Skeletal muscle satellite cell (primary cell): ENCODE data around the gene NANOS3.
"Not testable (repeated sequence)": the region's sequence is repeated elsewhere in the genome, so short reads cannot be mapped to it uniquely, and the experiment has no call there.

ENCODE experiments used
- H3K27me3 ChIP-seq: 2 replicates; pipeline ENCODE4 v1.7.0; 2013; ENCODE audit warnings: low read length; ENCODE audit not compliant: control insufficient read depth, insufficient read depth
- H3K36me3 ChIP-seq: 2 replicates; pipeline ENCODE4 v1.7.0; 2013; ENCODE audit warnings: mild to moderate bottlenecking, control low read depth, low read length; ENCODE audit not compliant: insufficient read depth
- H3K4me1 ChIP-seq: 2 replicates; pipeline ENCODE4 v1.7.0; 2013; ENCODE audit warnings: low read length; ENCODE audit not compliant: control insufficient read depth, insufficient read depth
- H3K4me2 ChIP-seq: 2 replicates; pipeline ENCODE4 v1.7.0; 2013; ENCODE audit warnings: mild to moderate bottlenecking, low read length
- H3K4me3 ChIP-seq: 2 replicates; pipeline ENCODE4 v1.7.0; 2013; ENCODE audit warnings: low read length
- H3K9ac ChIP-seq: 2 replicates; pipeline ENCODE4 v1.7.0; 2013; ENCODE audit warnings: mild to moderate bottlenecking, low read depth, low read length, moderate library complexity
- H3K9me3 ChIP-seq: replicated peaks from 2 replicates; pipeline ENCODE4 v1.7.0; 2013; ENCODE audit warnings: mild to moderate bottlenecking, control low read depth, low read length

NANOS3 gene

GRCh38 chr19:13847407-13848339, 29.3 kb upstream of the NANOS3 start:
- Histone ChIP-seq H3K27me3 (no peaks in the 10 kb centered on the region), H3K36me3 (no peaks in the 10 kb centered on the region), H3K9me3 (no peaks in the 10 kb centered on the region), H3K9ac (peak overlapping the region; percentile 96), H3K4me3 (peak overlapping the region; percentile 73), H3K4me1 (peaks cover 72% of the 10 kb centered on the region), H3K4me2 (peak overlapping the region; percentile 87)

- H3K4me2 ChIP-seq, result no peak overlapping the region
- no peaks in the 10 kb centered on the region for H3K9me3 ChIP-seq
- H3K36me3 ChIP-seq, result no peaks in the 10 kb centered on the region
- H3K4me3 ChIP-seq, result no peak overlapping the region
- peaks cover 73% of the 10 kb centered on the region for H3K4me1 ChIP-seq
- no peaks in the 10 kb centered on the region for H3K27me3 ChIP-seq
- peak overlapping the region; percentile 96 for H3K9ac ChIP-seq
These were observed 28.6 kb upstream of the NANOS3 start for GRCh38 chr19:13848340-13848677.

GRCh38 chr19:13848798-13849676, 27.9 kb upstream of the NANOS3 start:
- Histone ChIP-seq H3K36me3 (no peaks in the 10 kb centered on the region), H3K9me3 (no peaks in the 10 kb centered on the region), H3K9ac (peak overlapping the region; percentile 96), H3K4me1 (peaks cover 71% of the 10 kb centered on the region), H3K27me3 (no peaks in the 10 kb centered on the region), H3K4me2 (no peak overlapping the region), H3K4me3 (no peak overlapping the region)

GRCh38 chr19:13849991-13850909, 26.7 kb upstream of the NANOS3 start:
- Histone ChIP-seq H3K4me3 (peak overlapping the region; percentile 54), H3K4me1 (peaks cover 70% of the 10 kb centered on the region)

GRCh38 chr19:13850910-13851733, 25.8 kb upstream of the NANOS3 start:
- peak overlapping the region; percentile 90 for H3K9ac ChIP-seq
- H3K4me3 ChIP-seq, result peak overlapping the region; percentile 54
- no peaks in the 10 kb centered on the region for H3K9me3 ChIP-seq
- H3K4me2 ChIP-seq, result peak overlapping the region; percentile 83
- H3K36me3 ChIP-seq, result no peaks in the 10 kb centered on the region
- H3K27me3 ChIP-seq, result no peaks in the 10 kb centered on the region
- H3K4me1 ChIP-seq, result peaks cover 67% of the 10 kb centered on the region

More at GRCh38 chr19:13849991-13850909, 26.7 kb upstream of the NANOS3 start:
- peak overlapping the region; percentile 90 for H3K9ac ChIP-seq
- H3K9me3 ChIP-seq, result no peaks in the 10 kb centered on the region
- H3K36me3 ChIP-seq, result no peaks in the 10 kb centered on the region
- H3K4me2 ChIP-seq, result peak overlapping the region; percentile 83
- H3K27me3 ChIP-seq, result no peaks in the 10 kb centered on the region

- Histone ChIP-seq H3K4me2 (peak overlapping the region; percentile 83), H3K4me3 (peak overlapping the region; percentile 7), H3K4me1 (peaks cover 61% of the 10 kb centered on the region), H3K9ac (peak overlapping the region; percentile 90)
- H3K9me3 ChIP-seq, H3K36me3 ChIP-seq, H3K27me3 ChIP-seq: not testable (repeated sequence)
These were observed 25.2 kb upstream of the NANOS3 start for GRCh38 chr19:13851734-13852114.

GRCh38 chr19:13852171-13852707, 24.7 kb upstream of the NANOS3 start:
- H3K9ac ChIP-seq, result peak overlapping the region; percentile 90

GRCh38 chr19:13856497-13856896, 20.4 kb upstream of the NANOS3 start:
- Histone ChIP-seq H3K27me3 (no peaks in the 10 kb centered on the region), H3K4me3 (no peak overlapping the region), H3K9ac (no peak overlapping the region), H3K36me3 (no peaks in the 10 kb centered on the region), H3K4me1 (peaks cover 28% of the 10 kb centered on the region), H3K4me2 (no peak overlapping the region), H3K9me3 (no peaks in the 10 kb centered on the region)

More at GRCh38 chr19:13852171-13852707, 24.7 kb upstream of the NANOS3 start:
- H3K9me3 ChIP-seq, H3K4me2 ChIP-seq, H3K36me3 ChIP-seq, H3K27me3 ChIP-seq, H3K4me3 ChIP-seq: not testable (repeated sequence)
- peaks cover 56% of the 10 kb centered on the region for H3K4me1 ChIP-seq

GRCh38 chr19:13859361-13859880, 17.5 kb upstream of the NANOS3 start:
- no peaks in the 10 kb centered on the region for H3K27me3 ChIP-seq
- no peak overlapping the region for H3K4me2 ChIP-seq
- no peaks in the 10 kb centered on the region for H3K9me3 ChIP-seq
- H3K36me3 ChIP-seq, result no peaks in the 10 kb centered on the region
- H3K4me1 ChIP-seq, result peaks cover 19% of the 10 kb centered on the region
- H3K9ac ChIP-seq, result no peak overlapping the region
- no peak overlapping the region for H3K4me3 ChIP-seq
